Hippocampal formation (tissue), 2 donors: ENCODE results near the gene TOB2.
A peak's percentile ranks its signal among the peaks of the same experiment; 100 is the strongest.
"Not testable (repeated sequence)": the region's sequence is repeated elsewhere in the genome, so short reads cannot be mapped to it uniquely, and the experiment has no call there.

Source experiments
- DNase-seq, 2 donors: peaks; one replicate each; lab custom pipeline; 2025; lab: John Stamatoyannopoulos, UW

TOB2 gene

GRCh38 chr22:41468381-41469217 lies 22.0 kb upstream of the TOB2 start, which contains the start of the genes ACO2 and PHF5A:
Gene ACO2, plus strand, starts transcription at chr22:41469117. Its CDS starts 30 bp downstream, at chr22:41469147.
Gene PHF5A, minus strand, starts transcription at chr22:41468692. Its CDS starts 39 bp downstream, at chr22:41468653.
- peak; percentile 98 for DNase-seq

- DNase-seq: no peak
Observed at GRCh38 chr22:41461901-41462300, 15.3 kb upstream of the TOB2 start.

- DNase-seq: peak; percentile 42 to 52
Observed at GRCh38 chr22:41460071-41460470, 13.5 kb upstream of the TOB2 start.

- DNase-seq: no peak
Observed at GRCh38 chr22:41459431-41459830, 12.8 kb upstream of the TOB2 start.

GRCh38 chr22:41458161-41458728 lies 11.6 kb upstream of the TOB2 start:
- no peak for DNase-seq

- DNase-seq: peak; percentile 99
Observed at GRCh38 chr22:41448189-41448808, 1.7 kb upstream of the TOB2 start.

GRCh38 chr22:41447435-41448188 lies 1.0 kb upstream of the TOB2 start:
- DNase-seq: peak; percentile 73

- DNase-seq: no peak
Observed at GRCh38 chr22:41446057-41446501, 522 bp downstream of the TOB2 start.

- no peak for DNase-seq
Observed at GRCh38 chr22:41445129-41446056, 1.2 kb downstream of the TOB2 start.

- peak; percentile 80 to 86 for DNase-seq
Observed at GRCh38 chr22:41444360-41445128, 2.1 kb downstream of the TOB2 start.

- peak in 1 of 2 donors; percentile 44 for DNase-seq
Observed at GRCh38 chr22:41442240-41442792, 4.3 kb downstream of the TOB2 start.

GRCh38 chr22:41440511-41440910 lies 6.1 kb downstream of the TOB2 start:
- not testable (repeated sequence) for DNase-seq

GRCh38 chr22:41437198-41437597 lies 9.4 kb downstream of the TOB2 start:
- no peak for DNase-seq

- no peak for DNase-seq
Observed at GRCh38 chr22:41436322-41437113, 10.1 kb downstream of the TOB2 start.

- no peak for DNase-seq
Observed at GRCh38 chr22:41435560-41435959, 11.0 kb downstream of the TOB2 start.

GRCh38 chr22:41434361-41435003 lies 12.1 kb downstream of the TOB2 start:
- not testable (repeated sequence) for DNase-seq

- not testable (repeated sequence) for DNase-seq
Observed at GRCh38 chr22:41433480-41433879, 13.1 kb downstream of the TOB2 start.

GRCh38 chr22:41431656-41432055 lies 14.9 kb downstream of the TOB2 start:
- DNase-seq: no peak
